Hematopoietic multipotent progenitor cell treated with erythropoietin and hydrocortisone succinate and interleukin-3 and kit ligand, for 4 days (in vitro differentiated cells): ENCODE data around the gene KRTAP10-1.

Experiments used
- DNase-seq: peaks from one replicate; pipeline ENCODE4 v3.0.0-alpha.2; 2015

The KRTAP10-1 gene

GRCh38 chr21:44547656-44548331 is 7.8 kb upstream of the KRTAP10-1 start:
- DNase-seq = no peak

- DNase-seq = no peak
These were observed 4.6 kb upstream of the KRTAP10-1 start for GRCh38 chr21:44544566-44544965.

DNA sequence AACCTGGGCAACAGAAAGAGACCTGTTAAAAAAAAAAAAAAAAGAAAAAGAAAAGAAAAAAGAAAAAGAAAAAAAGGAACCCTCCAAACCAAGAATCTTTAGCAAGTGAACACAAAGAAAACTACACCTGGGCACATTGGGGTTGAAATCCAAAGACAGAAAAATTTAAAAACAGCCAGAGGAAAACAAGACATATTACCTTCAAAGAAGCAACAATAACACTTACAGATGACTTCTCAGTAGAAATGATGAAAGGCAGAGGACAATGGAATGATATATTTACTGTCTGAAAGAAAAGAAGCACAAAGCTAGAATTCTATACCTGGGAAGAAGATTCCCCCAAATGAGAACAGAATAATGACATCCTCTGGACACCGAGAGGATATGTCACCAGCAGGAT is 2.7 kb upstream of the KRTAP10-1 start:
- DNase-seq = no peak

DNA sequence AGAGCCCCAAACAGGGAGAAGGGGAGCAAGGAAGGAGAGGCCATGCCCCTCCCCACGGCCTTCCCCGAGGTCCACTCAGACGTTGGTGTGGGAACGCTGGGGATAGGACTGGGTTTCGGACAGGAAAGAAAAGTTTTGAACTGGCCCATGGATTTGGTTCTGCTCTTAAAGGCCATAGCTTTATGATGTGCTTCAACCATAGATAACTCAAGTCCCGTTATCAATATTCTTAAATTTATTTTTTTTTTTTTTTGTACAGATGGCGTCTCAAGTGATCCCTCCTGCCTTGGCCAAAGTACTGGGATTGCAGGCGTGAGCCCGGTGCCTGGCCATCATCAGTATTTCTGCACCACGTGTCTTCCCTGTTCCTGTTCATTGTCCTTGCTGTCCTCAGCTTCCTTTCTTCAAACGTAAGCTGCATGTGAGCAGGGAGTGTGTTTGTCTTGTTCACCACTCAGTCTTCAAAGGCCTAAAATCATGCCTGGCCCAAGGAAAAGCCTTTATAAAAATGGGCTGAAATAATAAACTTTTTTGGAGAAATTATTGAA is 820 bp upstream of the KRTAP10-1 start:
- no peak for DNase-seq

DNA sequence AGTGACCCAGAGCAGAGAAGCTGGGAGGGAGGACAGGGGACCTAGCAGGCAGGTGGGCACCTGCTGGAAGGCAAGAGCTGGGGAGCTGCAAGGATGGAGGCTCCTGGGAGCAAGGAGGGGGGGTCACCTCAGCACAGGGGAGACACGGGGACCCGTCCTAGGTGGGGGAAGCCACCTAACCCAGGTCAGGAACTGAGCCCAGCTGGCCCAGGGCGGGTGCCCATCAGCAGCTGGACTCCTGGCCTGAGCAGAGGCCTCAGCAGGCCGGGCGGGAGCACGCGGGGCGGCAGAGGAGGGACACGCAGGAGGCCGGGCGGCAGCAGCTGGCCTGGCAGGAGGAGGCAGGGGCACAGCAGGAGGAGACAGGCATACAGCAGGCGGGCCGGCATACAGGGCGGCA is 949 bp downstream of the KRTAP10-1 start:
- no peak for DNase-seq

- no peak for DNase-seq
These were observed 1.8 kb downstream of the KRTAP10-1 start for GRCh38 chr21:44537930-44538911.

- DNase-seq = no peak
These were observed 4.0 kb downstream of the KRTAP10-1 start for GRCh38 chr21:44535963-44536362.

DNA sequence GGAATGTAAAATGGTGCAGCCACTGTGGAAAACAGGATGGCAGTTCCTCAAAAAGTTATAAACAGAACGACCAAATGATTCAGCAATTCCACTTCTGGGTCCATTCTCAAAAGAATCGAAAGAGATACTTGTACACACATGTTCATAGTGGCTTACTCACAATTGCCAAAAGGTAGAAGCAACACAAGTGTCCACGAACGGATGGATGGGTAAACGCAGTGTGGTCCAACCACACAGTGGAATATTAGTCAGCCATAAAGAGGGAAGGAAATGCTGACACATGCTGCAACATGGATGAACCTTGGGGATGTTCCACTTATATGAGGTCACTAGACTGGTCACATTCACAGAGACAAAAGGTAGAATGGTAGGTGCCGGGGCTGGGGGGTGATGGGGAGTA is 5.3 kb downstream of the KRTAP10-1 start:
- no peak for DNase-seq

- peak; percentile 15 for DNase-seq
These were observed 5.9 kb downstream of the KRTAP10-1 start for GRCh38 chr21:44533891-44534627.

GRCh38 chr21:44533121-44533890 is 6.7 kb downstream of the KRTAP10-1 start:
- no peak for DNase-seq

DNA sequence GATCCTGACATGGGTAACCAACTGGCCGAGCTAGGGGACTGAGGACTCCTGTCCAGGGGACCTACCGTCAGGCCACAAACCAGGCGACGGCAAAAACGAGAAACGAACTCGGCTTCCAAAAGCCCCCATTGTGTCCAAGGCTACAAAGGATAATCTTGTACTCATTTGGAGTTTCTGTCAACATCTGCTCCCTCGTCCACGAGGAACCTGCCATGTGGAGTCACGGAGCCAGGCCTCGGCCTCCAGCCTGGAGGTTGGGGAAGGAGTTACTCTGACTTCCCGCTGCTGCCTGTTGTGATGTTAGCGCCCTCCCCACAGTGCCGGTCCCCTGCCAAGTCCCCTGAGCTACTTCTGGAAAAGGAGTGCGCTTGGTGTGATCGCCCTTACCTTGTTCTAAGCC is 7.3 kb downstream of the KRTAP10-1 start:
- DNase-seq = no peak

DNA sequence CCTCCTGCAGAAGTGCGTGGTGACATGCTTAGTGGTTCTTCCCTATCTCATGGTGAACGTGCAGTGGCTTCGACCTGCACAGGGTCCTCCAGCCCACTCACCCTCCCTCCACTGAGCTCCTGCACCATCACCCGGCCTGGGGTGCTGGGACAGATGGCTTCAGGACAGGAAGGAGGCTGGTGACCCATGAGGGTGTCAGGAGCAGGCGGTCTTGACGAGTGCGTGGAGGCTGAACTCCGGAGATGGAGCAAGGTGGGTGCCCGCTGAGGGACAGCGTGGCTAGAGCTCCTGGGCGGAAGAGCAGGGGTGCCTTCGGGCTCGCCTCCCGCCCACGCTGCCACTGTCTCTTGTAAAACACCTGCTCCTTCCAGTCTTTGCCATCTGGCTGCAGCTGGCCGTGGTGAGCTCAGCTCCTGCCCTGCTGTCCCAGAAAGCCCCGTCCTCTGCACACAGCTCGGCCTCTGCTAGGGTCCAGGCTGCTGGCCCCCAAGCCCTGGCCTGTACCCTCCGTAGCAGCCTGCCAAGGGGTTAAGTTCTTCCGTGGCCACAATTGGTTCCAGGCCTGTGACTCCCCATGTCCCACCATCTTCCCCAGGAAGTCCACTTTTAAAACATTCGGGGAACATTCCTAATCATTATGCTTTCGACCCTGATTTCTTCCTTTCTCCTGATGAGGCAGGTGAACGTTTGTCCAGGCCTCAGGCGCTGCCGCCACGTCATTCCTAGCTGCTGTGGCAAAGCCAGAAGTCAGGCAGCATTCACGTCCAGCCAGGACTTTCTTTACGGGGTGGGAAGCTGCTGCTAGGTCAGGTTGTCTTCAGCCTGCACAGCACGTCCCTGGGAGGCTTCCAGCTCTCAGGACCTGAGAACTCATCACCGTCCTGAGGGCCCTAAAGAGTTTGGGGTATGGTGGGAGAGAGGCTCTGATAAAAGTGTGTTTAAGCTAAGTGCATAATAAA is 8.1 kb downstream of the KRTAP10-1 start:
- DNase-seq = no peak

DNA sequence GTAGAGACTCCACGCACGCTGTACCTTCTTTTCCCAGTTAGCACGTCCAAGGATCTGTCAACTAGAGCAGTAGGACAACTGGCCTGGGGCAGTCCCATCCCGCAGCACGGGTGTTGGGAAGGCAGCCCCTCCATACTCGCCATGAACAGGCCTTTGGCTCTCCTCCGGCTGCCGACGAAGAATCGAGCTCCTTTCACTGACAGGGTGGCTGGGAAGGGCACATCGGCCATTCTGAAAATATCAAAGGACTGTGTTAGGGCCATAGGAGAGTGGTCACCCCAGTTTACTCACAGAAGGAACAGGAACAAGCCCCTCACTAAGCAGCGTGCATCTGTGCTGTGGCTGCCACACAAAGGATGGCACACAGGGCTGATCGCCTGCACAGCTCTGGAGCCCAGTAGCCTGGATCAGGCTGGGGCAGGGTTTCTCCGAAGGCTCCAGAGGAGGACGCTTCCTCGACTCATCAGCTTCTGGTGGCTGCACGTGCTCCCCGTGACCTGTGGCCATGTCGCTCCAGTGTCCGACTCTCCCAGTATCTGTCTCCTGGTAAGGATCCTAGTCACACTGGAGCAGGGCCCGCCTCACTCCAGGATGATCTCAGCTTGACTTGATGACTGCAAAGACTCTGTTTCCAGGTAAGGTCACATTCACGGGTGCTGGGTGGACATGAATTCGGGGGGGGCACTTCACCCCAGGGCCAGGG is 8.9 kb downstream of the KRTAP10-1 start:
- DNase-seq = no peak

DNA sequence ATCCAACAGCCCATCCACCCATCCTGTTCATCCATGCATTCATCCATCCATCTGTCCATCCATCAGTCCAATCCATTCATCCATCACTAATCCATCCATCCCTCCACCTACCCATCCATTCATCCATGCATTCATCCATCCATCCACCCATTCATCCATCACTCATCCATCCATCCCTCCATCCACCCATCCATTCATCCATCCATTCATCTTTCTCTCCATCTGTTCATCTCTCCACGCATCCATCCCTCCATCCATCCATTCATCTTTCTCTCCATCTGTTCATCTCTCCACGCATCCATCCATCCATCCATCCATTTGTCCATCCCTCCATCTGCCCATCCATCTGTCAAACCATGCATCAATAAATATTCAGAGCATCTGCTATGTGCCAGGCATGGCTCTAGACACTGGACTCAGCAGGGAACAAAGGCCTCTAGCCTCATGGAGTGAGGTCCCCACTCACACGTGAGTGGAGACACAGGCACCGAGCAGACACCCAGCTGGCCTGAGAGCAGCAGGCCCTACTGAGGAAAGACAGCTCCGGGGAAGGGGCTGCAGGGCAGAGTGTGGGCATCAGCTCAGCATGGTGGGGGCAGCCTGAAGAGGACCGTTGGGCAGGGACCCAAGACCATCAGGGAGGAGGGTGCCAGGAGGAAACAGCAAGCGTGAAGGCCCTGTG is 9.6 kb downstream of the KRTAP10-1 start:
- DNase-seq = no peak

- no peak for DNase-seq
These were observed 10.4 kb downstream of the KRTAP10-1 start for GRCh38 chr21:44529503-44530125.

DNA sequence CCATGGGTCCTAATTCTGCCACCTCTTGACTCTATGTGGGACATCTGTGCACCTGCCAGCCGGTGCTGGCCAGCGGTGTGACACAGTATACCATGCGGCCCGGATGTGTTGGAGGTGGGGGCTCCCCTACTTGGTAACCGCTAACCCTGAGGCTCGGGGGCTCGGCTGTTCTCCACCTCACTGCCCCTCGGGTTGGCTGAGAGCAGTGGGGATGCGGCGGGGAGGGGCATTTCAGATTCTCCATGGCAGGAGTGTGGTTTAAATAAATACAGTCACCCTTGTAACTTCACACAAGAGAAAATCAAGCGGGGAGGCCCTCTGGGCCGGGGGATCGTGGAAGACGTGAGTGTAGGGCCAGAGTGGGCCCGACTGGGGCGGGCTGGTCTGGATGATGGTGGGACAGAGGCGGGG is 11.0 kb downstream of the KRTAP10-1 start:
- no peak for DNase-seq

DNA sequence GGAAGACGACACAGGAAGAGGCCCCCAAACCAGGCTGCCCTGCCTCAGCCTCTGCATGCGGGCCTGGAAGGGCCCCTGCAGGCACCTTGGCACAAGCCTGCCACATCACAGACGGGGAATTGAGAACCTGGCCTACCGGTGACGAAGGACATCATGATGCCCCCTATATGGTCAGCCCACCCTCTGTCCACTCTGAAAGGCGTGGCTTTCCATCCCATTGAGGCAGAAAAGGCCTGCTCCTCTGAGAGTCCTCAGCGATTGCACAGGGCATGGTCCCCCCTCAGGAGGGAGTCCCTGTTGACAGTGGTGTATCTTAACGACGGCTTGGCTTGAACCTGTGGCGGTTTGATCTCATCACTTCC is 11.4 kb downstream of the KRTAP10-1 start:
- DNase-seq = no peak

DNA sequence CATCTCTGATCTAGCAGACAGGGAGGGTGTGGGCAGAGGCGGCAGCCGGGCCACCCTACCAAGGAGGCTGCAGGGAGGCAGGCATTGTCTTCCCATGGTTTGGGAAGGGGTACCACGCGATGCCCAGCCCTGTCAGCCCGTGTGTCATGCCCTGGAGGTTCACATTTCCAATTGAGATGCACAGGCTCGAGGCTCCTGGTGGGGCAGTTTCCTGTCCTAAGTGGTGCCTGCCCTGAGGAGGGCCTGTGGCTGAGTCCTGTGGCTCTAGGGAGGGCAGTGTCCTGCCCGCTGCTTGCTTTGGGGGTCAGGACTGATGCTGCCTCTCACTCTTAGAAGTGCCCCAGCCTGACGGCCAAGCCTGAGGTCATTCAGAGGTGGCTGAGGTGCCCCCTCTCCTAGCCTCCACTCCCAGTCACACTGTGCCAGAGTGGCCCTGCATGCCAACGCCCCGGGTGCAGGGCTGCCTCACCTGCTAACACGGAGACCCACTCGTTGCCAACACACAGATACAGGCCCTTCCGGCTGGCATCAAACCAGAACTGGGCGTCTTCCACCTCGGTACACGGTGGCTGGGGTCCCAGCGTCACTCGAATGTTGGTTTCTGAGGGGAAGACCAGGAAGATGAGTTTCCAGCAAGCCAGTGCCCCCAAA is 11.9 kb downstream of the KRTAP10-1 start:
- no peak for DNase-seq
